Esophagus muscularis mucosa (tissue), 4 donors: ENCODE data around the gene RDH12.

ENCODE experiments used
- EP300 ChIP-seq: sonication (generic); formaldehyde crosslinking; IDR thresholded peaks from one replicate; pipeline ENCODE4 v1.6.1; 2017; ENCODE audit warnings: antibody characterized with exemption
- POLR2A ChIP-seq: fragments of 450-650 bp; IDR thresholded peaks from one replicate; pipeline ENCODE4 v1.6.1; 2017; ENCODE audit warnings: antibody characterized with exemption, moderate library complexity, mild to moderate bottlenecking, low read depth
- POLR2AphosphoS5 ChIP-seq, 2 donors: sonication (generic); formaldehyde crosslinking; IDR thresholded peaks; one replicate each; pipeline ENCODE4 v1.6.1; 2017; ENCODE audit warnings: antibody characterized with exemption in 2 of 2
- TF ChIP-seq, protein P1 (sequence below), 3 experiments: fragments of 200-600 bp in 2 of 3; fragments of 450-650 bp in 1 of 3; sonication (generic) in 2 of 3; IDR thresholded peaks; one replicate each; pipeline ENCODE4 v1.5.1; 2017 to 2019; ENCODE audit warnings: antibody characterized with exemption in 3 of 3, mild to moderate bottlenecking in 2 of 3, moderate library complexity in 1 of 3

DNA sequence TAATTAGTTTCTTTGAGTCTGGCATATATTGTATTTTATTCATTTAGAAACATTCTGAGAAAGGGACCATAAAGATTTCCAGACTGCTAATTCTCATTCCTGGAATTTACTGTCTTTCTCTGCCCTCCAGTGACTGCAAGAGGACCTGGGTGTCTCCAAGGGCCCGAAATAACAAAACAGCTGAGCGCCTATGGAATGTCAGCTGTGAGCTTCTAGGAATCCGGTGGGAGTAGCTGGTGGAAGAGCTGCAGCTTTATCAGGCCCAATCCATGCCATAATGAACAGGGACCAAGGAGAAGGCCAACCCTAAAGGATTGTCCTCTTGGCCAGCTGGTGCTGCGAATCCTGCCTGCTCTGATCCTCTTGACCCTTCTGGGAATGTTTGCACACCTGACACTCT lies 31.9 kb downstream of the RDH12 start:
- TF ChIP-seq, protein P1, sequence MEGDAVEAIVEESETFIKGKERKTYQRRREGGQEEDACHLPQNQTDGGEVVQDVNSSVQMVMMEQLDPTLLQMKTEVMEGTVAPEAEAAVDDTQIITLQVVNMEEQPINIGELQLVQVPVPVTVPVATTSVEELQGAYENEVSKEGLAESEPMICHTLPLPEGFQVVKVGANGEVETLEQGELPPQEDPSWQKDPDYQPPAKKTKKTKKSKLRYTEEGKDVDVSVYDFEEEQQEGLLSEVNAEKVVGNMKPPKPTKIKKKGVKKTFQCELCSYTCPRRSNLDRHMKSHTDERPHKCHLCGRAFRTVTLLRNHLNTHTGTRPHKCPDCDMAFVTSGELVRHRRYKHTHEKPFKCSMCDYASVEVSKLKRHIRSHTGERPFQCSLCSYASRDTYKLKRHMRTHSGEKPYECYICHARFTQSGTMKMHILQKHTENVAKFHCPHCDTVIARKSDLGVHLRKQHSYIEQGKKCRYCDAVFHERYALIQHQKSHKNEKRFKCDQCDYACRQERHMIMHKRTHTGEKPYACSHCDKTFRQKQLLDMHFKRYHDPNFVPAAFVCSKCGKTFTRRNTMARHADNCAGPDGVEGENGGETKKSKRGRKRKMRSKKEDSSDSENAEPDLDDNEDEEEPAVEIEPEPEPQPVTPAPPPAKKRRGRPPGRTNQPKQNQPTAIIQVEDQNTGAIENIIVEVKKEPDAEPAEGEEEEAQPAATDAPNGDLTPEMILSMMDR (IDR thresholded peaks at IDR 0.05), result no peak
- TF ChIP-seq EP300 (no peak), POLR2AphosphoS5 (IDR thresholded peaks at IDR 0.05) (no peak), POLR2A (no peak)
